H1 (cell line): ENCODE data around the gene GGN. TPM values are rescaled to one million over a fixed set of nuclear protein-coding genes. Genes with fewer than 3 reads are reported as not detected.

Experiments
- ASH2L ChIP-seq: fragments of 200-600, 300-600 bp; sonication (generic); IDR thresholded peaks from one replicate; pipeline ENCODE4 v1.7.1; 2017; ENCODE audit warnings: low read length
- BACH1 ChIP-seq: IDR thresholded peaks from 2 replicates; pipeline ENCODE4 v1.6.1; 2012; ENCODE audit warnings: low read length, improper control_type of control experiment
- EGR1 ChIP-seq: IDR thresholded peaks from 2 replicates; pipeline ENCODE4 v1.6.1; 2011; ENCODE audit warnings: low read depth, low read length, borderline replicate concordance
- GTF2F1 ChIP-seq: IDR thresholded peaks from 2 replicates; pipeline ENCODE4 v1.6.1; 2012; ENCODE audit warnings: low read depth, low read length, improper control_type of control experiment, borderline replicate concordance
- NRF1 ChIP-seq: IDR thresholded peaks from 2 replicates; pipeline ENCODE4 v1.6.1; 2011; ENCODE audit warnings: mild to moderate bottlenecking, low read depth, low read length, improper control_type of control experiment
- POLR2A ChIP-seq, 2 experiments: IDR thresholded peaks; 1 replicate in 1 of 2; 2 replicates in 1 of 2; pipeline ENCODE4 v1.6.1; 2011; ENCODE audit warnings: low read depth in 2 of 2, low read length in 2 of 2, mild to moderate bottlenecking in 2 of 2; ENCODE audit errors: control extremely low read depth in 1 of 2
- RBBP5 ChIP-seq: IDR thresholded peaks from 2 replicates; pipeline ENCODE4 v1.7.1; 2012; ENCODE audit warnings: low read depth, mild to moderate bottlenecking, inconsistent platforms, low read length, moderate library complexity, borderline replicate concordance
- SIRT6 ChIP-seq: IDR thresholded peaks from one replicate; pipeline ENCODE4 v1.7.1; 2012; ENCODE audit warnings: low read length, inconsistent platforms
- SP4 ChIP-seq: IDR thresholded peaks from 2 replicates; pipeline ENCODE4 v1.6.1; 2012; ENCODE audit warnings: low read length, inconsistent platforms
- polyA plus RNA-seq, 7 experiments: library from polyadenylated mRNA; depleted of rRNA in 3 of 7; stranded (reverse) in 5 of 7; unstranded in 2 of 7; fragments of >200 nt in 5 of 7; fragments of 200-250 nt in 2 of 7; gene quantifications; 1 replicate in 5 of 7; 2 replicates in 1 of 7; 4 replicates in 1 of 7; pipeline versions ENCODE4 v1.2.1 to v1.2.3, GENCODE V29; 2011 to 2013; ENCODE audit warnings: missing spikeins in 2 of 7, mixed read lengths in 2 of 7
- total RNA-seq: library from RNA; stranded (reverse); fragmentation: NEBNext Ultra II Directional; extraction: Animal tissue kit (Norgen Biotek cat#: 25700); gene quantifications from 2 replicates; pipeline ENCODE4 v1.2.1, GENCODE V29; 2021
- TF ChIP-seq, protein P1 (sequence below): IDR thresholded peaks from 2 replicates; pipeline ENCODE4 v1.6.1; 2012; ENCODE audit warnings: inconsistent platforms
- TF ChIP-seq, protein P2 (sequence below): IDR thresholded peaks from 2 replicates; pipeline ENCODE4 v1.6.1; 2011; ENCODE audit warnings: low read depth, mild to moderate bottlenecking, low read length; ENCODE audit not compliant: insufficient read depth

The GGN gene
- total and polyA plus RNA-seq, 2 of the 8 experiments (the other 6 are each of a cell fraction or from before 2014, with no cell fraction given), result 0.47 to 1.2 TPM

DNA sequence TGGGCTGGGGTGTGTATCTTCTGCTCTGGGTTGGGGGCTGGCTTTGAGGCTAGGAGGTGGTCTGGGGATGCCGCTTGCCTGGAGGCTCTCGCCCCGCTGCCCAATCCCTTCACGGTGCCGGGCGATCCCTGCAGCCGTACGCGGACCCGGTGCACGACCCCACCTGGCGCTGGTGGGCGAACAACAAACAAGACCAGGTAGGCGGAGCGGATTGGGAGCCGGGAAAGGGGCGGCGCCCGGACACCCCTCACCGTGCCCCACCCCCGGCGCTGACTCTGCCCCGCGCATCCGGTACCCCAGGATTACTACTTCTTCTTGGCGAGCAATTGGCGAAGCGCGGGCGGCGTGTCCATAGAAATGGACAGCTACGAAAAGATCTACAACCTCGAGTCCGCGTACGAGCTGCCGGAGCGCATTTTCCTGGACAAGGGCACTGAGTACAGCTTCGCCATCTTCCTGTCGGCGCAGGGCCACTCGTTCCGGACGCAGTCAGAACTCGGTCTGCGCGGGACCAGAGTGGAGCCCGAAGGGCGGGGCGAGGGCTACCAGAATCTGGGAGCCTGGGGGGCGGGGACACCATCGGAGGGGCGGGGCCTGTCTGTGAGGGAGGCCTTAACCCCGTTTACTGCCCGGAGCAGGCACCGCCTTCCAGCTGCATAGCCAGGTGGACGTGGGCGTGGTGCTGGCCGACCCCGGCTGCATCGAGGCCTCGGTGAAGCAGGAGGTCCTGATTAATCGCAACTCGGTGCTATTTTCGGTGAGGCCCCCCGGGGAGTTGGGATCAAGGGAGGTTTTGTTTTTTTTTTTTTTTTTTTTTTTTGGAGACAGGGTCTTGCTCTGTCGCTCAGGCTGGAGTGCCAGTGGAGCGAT is 25.5 kb downstream of the GGN start (continued):
- peak; percentile 78 for TF ChIP-seq ASH2L
- TF ChIP-seq GTF2F1, result no peak
- peak; percentile 88; the same call in 1 of the 2 replicates for TF ChIP-seq RBBP5
- TF ChIP-seq, protein P1, sequence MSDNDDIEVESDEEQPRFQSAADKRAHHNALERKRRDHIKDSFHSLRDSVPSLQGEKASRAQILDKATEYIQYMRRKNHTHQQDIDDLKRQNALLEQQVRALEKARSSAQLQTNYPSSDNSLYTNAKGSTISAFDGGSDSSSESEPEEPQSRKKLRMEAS, result peak; percentile 33
- peak; percentile 19 for TF ChIP-seq NRF1
- no peak for TF ChIP-seq BACH1
- TF ChIP-seq SIRT6, result no peak
- TF ChIP-seq POLR2A (IDR thresholded peaks at IDR 0.05; ENCODE audit: control extremely low read depth in 1 of 2, low read depth in 2 of 2, low read length in 2 of 2), result peak in 1 of 2 experiments; percentile 62; a peak in 2 of 3 replicates
- peak; percentile 58; the same call in 1 of the 2 replicates for TF ChIP-seq SP4
- peak; percentile 79; the same call in 1 of the 2 replicates for TF ChIP-seq EGR1
- TF ChIP-seq, protein P2, sequence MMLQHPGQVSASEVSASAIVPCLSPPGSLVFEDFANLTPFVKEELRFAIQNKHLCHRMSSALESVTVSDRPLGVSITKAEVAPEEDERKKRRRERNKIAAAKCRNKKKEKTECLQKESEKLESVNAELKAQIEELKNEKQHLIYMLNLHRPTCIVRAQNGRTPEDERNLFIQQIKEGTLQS, result no peak
